Measurements from ENCODE around the gene KLRD1. TPM values are rescaled to one million over a fixed set of nuclear protein-coding genes. Genes with fewer than 3 reads are reported as not detected.
A peak's percentile ranks its signal among the peaks of the same experiment; 100 is the strongest.
"Not testable (repeated sequence)": the region's sequence is repeated elsewhere in the genome, so short reads cannot be mapped to it uniquely, and the experiment has no call there.

Gene KLRD1
- total RNA-seq, 1 experiment from 2014 or later: not detected

DNA sequence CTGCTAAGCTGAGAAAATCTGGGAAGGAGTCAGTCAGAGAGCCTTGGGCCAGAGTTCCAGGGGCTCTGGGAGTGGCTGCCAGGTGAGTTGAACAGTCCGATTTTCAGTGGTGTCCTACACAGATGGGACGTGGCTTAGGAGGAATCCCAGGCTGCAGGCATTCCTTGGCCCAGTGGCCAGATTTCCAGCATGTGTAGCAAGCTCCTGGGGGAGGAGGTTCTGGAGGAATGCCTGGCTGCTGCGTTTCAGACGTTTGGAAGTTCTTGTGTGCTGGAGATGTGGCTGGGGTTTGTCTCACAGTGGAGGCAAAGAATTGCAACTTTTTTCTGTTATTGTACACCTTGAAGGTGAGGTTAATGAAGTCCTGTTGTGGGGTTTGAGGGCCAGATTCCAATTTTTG lies 28.5 kb downstream of the KLRD1 start:
- not testable (repeated sequence) for DNase-seq (ENCODE audit: low read depth)

DNA sequence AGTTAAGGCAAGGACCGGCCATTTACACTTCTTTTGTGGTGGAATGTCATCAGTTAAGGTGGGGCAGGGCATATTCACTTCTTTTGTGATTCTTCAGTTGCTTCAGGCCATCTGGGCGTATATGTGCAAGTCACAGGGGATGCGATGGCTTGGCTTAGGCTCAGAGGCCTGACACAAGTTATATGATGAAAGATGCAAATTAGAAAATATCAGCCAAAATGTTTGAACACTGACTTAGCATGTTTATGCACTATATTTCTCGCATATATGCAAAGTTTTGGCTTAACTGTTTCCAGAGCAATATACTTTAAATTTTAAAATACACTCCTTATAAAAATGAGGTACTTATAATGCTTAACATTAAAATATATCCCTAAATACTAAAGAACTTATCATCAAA lies 30.8 kb downstream of the KLRD1 start:
- not testable (repeated sequence) for DNase-seq (ENCODE audit: low read depth)

DNA sequence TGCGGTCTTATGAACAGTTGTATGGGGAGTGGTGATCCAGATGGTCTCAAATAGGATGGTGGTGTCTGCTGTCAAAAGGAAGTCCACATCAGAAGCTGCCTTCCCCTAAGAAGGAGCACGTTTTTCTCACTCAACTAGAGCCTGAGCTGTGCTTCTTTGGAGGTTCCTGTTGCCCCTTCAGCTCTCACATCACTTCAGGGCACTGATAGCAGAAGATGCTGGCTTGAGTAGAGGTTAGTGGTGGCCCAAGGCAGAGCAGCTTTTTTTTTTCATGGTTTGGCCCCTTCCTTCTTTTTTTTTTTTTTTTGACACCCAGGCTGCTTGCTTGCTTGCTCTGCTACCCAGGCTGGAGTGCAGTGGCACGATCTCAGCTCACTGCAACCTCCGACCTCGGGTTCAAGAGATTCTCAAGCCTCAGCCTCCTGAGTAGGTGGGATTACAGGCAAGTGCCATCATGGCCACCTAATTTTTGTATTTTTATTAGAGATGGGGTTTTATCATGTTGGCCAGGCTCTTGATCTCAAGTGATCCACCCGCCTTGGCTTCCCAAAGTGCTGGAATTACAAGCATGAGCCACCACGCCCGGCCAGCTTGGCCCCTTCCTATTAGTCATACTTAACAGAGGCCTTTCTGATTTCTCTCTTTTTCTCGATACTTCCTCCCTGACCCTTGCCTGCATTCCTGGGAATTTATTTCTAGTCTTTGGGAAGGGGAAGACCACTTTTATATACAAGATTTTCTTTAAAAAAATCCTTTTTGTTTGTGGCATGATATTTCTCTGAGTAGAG lies 31.6 kb downstream of the KLRD1 start:
- peak; percentile 70 for DNase-seq (ENCODE audit: low read depth)

DNA sequence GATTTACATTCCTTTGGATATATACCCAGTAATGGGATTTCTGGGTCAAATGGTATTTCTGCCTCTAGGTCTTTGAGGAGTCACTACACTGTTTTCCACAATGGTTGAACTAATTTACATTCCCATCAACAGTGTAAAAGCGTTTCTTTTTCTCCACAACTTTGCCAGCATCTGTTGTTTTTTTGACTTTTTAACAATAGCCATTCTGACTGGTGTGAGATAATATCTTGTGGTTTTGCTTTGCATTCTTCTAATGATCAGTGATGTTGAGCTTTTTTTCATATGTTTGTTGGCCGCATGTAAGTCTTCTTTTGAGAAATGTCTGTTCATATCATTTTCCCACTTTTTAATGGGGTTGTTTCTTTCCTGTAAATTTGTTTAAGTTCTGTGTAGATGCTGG lies 33.3 kb downstream of the KLRD1 start:
- DNase-seq (ENCODE audit: low read depth): not testable (repeated sequence)

DNA sequence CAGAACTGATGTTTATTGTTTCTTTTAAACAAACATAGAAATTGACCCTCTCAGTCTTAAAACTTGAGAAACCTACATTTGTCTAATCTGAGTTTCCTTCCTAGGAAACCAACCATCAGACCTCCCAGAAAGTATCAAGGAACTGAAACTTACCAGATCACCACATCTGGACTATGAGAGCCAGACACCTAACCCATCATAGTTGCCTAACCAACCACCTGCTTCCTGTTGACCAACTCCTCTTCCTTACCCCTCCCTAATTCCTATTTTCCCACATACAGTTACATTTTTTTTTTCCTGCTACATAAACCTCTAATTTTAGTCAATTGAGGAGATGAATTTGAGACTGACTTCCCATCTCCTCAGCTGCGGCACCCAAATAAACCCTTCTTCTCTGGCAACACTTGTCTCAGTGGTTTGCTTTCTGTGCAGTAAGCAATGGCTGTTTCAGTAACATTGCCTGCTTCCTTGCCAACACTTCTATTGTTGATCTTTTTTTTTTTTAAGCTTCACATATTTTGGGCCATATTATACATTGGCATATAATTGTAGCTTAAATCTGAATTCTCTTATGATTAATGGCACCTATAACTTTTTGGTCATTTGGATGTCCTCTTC lies 34.3 kb downstream of the KLRD1 start:
- peak; percentile 9 for DNase-seq (ENCODE audit: low read depth)

DNA sequence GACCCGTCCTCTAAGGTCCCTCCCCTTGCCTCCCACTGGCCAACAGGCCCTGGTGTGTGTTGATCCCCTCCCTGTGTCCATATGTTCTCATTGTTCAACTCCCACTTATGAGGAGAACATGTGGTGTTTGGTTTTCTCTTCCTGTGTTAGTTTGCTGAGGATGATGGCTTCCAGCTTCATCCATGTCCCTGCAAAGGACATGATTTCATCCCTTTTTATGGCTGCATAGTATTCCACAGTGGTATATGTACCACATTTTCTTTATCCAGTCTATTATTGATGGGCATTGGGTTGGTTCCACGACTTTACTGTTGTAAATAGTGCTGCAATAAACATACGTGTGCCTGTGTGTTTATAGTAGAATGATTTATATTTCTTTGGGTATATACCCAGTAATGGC lies 43.8 kb downstream of the KLRD1 start:
- not testable (repeated sequence) for DNase-seq (ENCODE audit: low read depth)

DNA sequence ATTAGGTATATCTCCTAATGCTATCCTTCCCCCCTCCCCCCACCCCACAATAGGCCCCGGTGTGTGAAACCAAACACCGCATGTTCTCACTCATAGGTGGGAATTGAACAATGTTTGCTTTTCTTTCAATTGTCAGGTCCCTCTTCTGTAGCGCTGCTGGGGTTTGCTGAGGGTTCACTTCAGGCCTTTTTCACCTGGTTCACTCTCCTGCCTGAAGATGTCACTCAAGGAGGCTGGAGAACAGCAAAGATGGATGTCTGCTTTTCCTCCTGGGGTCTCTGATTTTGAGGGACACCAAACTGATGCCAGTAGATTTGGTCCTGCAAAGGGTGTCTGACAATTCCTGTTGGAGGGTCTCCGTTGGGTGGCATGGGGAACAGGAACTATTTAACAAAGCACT lies 46.4 kb downstream of the KLRD1 start:
- DNase-seq (ENCODE audit: low read depth): no peak

DNA sequence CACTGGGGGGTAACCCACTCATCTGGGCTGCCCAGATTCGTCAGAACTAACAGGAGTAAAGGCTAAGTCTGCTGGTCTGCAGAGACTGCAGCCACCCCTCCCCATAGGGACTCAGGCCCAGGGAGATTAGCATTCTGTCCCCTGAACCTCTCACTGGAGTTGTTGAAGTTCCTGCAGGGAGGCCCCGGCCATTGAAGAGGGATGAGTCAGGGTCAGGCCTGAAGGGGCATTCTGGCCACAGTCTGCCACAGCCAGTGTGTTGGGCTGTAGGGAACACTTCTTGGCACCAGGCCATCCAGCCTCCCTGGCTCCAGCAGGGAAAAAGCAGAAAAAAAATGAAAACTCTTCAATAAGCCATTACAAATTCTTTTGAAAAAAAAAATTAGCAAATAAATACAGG lies 46.8 kb downstream of the KLRD1 start:
- DNase-seq (ENCODE audit: low read depth): peak; percentile 64

DNA sequence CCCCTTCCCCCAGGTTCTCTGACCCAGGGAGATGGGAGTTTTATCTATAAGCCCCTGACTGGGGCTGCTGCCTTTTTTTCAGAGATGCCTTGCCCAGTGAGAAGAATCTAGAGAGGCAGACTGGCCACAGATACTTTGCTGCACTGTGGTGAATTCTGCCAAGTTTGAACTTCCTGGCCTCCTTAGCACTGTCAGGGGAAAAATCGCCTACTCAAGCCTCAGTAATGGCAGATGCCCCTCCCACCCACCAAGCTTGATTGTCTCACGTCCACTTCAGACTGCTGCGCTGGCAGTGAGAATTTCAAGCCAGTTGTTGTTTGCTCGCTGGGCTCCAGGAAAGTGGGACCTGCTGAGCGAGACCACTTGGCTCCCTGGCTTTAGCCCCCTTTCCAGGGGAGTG lies 50.5 kb downstream of the KLRD1 start:
- no peak for DNase-seq (ENCODE audit: low read depth)

DNA sequence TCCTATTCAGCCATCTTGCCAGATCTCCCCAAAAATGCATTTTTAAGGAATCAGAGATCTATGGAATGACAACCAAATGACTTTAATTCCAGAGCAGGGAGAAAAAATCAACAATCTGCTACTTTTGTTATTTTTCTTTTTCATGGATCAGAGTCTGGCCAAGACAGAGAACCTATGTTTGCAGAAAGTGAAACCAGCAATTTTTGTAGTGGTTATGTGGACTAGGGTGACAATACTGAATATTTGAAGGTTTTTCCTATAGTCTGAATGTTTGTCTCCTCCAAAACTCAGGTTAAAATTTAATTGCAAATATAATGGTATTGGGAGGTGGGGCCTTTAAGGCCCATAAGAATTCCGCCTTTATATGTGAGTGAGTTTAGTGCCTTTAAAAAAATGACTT lies 51.3 kb downstream of the KLRD1 start:
- no peak for DNase-seq (ENCODE audit: low read depth)

DNA sequence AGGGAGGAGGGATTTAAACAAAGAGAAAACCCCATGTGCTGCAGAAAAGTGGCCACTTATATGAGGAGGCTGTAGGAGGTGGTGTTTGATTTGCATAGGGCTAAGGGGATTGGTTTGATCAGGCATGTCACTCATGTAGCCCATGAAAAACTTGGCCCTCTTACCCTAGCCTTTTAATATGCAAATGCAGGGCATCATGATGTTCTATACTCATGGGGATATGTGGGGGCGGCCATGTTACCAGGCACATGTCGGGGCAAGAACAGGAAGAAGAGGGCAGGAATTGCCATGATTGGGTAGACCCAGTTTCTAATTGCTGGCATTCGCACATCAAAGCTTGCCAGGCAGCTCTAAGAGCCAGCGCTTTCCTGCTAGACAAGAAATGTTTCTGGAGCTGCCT lies 53.4 kb downstream of the KLRD1 start:
- no peak for DNase-seq (ENCODE audit: low read depth)

DNA sequence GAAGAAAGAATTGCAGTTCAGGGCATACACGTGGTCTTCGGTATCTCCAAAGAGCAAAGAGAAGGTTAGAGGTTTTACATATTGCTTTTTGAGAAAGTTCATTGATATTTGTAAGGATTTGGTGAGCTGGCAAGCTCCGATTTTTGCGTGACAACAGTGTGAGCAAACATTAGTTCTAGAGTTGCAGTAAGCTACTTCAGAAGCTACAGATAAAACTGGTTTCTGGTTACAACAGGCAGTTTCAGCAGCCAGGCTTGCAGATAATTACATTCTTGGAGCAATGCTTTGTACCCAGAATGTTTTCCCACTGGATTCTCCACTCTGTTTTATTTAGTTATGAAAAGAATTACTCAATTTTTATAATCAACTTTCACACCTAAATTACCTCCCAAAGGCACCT lies 54.0 kb downstream of the KLRD1 start:
- no peak for DNase-seq (ENCODE audit: low read depth)

DNA sequence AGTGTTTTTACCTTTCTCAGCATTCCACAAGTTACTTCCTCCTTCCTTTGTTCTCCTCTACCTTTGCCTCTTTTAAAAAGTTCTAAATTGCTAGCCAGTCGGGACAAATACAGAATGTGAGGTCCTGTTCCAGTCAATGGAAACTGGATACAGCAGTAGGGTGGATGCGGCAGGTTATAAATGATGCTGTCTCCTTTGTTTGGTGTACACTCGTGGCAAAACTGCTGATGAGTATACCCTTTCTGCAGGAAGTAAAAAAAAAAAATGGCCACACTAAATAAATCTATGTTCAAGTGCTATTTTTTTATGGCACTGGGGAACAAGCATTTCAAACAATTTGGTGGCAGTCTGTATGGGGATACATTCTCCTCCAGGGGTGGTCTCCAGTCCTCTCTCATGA lies 54.7 kb downstream of the KLRD1 start:
- no peak for DNase-seq (ENCODE audit: low read depth)

DNA sequence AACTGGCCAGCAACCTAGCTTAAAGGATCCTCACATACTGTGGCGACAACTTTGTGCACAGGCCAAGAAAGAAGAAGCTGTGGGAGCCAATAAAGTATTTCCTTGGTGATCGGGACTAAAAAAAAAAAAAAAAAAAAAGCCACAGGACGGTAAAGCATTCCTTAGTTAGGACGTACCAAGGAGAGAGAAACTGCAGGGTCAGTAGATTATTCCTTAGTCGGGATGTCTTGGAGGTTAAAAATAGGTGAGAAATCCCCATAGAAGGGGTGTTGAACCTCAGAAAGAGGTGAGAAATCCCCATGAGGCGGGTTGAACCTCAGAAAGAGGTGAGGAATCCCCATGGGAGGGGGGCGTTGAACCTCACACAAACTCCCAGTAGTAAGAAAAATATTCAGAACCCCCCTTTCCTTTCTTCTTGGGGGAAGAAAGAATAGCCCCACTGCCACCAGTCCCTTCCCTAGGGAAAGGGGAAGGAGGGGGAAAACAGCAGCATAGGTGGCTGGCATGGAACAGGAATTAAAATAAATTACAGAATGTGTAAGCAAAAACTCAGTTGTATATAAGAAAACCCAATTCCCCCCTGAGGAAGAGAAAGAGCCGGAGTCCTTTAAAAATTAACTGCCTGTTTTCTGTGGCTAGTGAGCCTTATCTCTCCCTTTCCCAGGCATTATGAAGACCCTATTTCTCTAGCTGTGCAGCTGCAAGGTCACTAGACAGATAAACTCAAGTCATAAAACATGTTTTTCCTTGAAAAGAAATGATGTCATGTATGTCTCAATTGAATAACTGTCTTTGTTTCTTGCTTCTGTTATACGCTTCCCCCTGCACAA lies 55.4 kb downstream of the KLRD1 start:
- no peak for DNase-seq (ENCODE audit: low read depth)

DNA sequence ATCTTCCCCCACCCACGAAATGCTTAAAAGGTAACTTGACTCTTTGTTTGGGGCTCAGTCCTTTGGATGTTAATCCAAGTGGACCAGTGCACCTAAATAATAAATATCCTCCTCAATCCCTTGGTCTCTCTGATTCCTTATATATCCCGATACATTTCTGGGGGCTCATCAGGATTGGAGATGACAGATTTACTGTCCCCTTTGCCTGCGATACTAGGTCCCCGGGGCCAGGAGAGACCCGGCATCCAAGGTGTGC lies 55.9 kb downstream of the KLRD1 start:
- no peak for DNase-seq (ENCODE audit: low read depth)

DNA sequence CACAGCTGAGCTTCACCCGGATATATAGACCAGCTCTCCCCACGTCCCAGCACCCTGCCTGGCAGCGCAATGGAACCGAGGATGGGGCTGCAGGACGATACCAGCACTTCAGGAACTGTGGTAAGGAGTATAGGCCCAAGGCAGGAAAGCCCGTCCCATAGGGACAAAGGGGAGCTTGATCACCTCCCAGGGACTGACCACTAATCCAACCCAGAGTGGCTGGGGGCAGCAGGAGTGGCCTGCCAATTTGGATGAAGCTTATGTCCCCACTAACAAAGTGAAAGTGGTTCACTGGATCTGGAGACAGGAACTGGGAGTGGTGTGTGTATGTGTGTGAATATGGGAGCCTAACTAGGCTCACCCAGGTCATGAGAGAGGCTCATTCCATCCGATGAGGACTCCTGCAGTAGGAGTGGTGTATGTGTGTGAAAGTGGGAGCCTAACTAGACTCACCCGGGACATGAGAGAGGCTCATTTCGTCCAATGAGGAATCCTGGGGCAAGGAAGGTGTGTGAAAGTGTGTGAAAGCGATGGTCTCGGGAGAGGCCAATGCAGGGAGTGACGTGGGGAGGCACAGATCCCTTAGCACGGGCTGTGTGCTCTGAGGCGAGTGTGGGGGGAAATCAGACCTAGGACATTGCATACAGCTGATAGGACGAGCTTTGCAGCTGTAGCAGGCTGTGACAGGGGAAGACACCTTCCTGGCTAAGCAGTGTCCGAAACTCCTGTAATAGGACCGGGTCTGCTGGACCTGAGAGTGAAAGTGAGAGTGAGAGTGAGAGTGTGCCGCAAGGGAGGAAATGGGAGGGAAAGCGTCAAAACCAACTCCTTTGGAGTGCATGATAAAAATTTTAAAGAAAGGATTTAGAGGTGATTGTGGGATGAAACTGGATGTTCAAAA lies 56.5 kb downstream of the KLRD1 start:
- DNase-seq (ENCODE audit: low read depth): peak; percentile 38

DNA sequence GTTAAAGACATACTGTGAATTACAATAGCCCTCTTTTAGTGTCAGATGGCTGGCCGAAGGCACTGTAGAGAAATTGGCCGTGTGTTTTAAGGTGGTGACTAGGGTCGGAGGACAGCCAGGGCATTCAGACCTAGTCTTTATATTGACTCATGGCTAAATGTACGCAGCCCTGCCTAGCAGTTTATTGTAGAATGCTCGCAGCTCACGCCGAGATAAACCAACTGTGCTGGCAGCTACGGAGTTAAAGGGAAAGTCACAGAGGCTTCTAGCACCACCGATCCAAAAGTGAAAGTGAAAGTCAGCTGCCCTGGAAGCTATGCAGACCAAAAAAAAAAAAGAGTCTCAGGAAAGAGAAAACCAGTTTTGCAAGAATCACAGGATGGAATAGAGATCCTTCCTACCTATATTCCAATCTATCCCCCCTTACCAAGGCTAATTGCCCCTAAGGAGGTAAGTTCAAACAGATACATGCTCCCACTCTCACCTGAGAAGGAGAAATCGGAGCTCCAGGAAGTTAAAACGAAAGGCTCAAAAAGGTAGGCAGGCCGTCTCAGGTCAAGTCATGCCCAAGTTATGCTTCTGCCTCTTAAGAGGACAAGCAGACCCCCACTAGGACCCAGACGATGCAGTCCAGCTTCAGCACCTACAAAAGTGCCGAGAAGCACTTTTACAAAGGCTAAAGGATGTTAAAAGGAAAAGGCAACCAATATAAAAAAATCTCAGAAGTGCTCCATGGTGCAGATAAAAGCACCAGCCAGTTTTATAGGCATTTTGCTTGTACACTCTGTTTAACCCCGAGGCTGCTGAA lies 57.3 kb downstream of the KLRD1 start:
- peak; percentile 77 for DNase-seq (ENCODE audit: low read depth)

DNA sequence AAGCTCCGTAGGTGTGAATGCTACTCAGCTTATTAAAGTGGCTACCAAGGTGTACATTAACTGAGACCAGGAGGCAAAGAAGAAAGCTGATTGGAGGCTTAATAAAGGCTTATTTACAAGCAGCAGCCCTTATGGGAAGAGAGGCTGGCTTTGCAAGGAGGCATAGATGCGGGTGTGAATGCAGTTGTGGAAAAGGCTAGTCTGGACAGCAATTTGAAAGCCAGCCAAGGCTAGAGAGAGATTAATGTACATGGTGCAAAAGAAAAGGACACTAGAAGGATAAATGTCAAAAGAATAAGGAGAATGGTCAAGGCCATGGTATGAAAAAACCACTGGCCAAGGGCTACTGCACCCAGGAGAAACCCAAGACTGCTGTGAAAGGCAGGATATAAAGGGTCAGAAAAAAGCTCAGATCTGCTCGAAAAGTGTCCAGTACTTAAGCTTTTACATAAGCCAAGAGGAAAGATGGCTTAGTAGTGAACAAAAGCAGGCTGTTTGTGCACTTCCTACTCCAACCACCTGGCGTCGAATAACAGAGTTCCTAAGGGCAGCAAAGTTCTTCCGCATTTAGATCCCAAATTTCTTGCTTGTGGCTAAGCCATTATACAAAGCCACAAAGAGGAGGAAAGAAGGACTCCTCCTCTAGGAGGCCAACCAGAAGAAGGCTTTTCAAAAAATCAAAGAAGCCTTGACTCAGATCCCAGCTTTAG lies 58.2 kb downstream of the KLRD1 start:
- DNase-seq (ENCODE audit: low read depth): no peak

DNA sequence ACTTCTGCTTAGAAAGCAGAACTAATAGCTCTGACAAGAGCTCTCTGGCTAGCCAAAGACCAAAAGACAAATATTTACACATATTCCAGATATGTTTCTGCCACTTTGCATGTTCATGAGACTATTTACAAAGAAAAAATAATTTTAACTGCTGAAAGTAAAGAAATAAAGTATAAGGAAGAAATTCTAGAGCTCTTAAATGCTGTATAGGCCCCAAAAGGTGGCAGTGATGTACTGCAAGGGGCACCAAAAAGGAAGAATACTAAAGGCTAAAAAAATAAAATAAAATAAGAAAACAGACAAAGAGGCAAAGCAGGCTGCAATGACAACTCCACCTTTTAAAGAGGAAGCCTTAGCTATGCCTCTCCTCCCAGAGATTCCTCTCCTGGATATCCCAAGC lies 59.2 kb downstream of the KLRD1 start:
- DNase-seq (ENCODE audit: low read depth): peak; percentile 53

DNA sequence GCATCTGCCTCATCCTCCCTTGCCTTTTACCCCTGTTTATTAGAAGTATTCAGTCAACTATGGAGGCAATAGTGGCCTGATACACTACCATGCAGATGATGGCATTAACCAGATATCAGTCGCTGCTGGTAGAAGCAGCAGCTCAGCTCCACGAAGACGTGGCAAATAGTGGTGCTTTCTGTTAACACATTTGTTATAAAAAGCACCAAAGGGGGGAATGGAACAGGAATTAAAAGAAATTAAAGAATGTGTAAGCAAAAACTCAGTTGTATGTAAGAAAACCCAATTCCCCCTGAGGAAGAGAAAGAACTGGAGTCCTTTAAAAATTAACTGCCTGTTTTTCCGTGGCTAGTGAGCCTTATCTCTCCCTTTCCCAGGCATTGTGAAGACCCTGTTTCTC lies 60.0 kb downstream of the KLRD1 start:
- DNase-seq (ENCODE audit: low read depth): not testable (repeated sequence)

Measured in HT1080 (cell line).